ENCODE measurements around the gene KANTR. TPM values are rescaled to one million over a fixed set of nuclear protein-coding genes. Genes with fewer than 3 reads are reported as not detected.

The KANTR gene
- total and polyA plus RNA-seq, 5 donors = 4.4 to 6.7 (median 5.2) TPM

Other genes with a start within 250 kb of the KANTR start
- gene XAGE3, start 226.1 kb upstream of the KANTR start, total RNA-seq = not detected
- not detected for gene XAGE3, start 226.1 kb upstream of the KANTR start, polyA plus RNA-seq
- gene FAM156B, start 196.8 kb upstream of the KANTR start, total RNA-seq = 10 to 100 TPM; 11.0 to 17.6 (median 15.4) TPM
- gene FAM156B, start 196.8 kb upstream of the KANTR start, polyA plus RNA-seq = 18.1 TPM
- 10 to 100 TPM in 3 of 4 donors, 1 to 10 TPM in 1; 9.3 to 17.9 (median 12.9) TPM for gene FAM156A, start 135.6 kb upstream of the KANTR start, total RNA-seq
- 8.2 TPM for gene FAM156A, start 135.6 kb upstream of the KANTR start, polyA plus RNA-seq
- 1 to 10 TPM; 2.2 to 2.9 (median 2.5) TPM for gene GPR173, start 45.4 kb upstream of the KANTR start, total RNA-seq
- 1.00 TPM for gene GPR173, start 45.4 kb upstream of the KANTR start, polyA plus RNA-seq
- 10 to 100 TPM; 55.8 to 63.2 (median 59.3) TPM for gene TSPYL2, start 11.8 kb upstream of the KANTR start, total RNA-seq
- 66.6 TPM for gene TSPYL2, start 11.8 kb upstream of the KANTR start, polyA plus RNA-seq
- 10 to 100 TPM; 37.8 to 61.6 (median 47.7) TPM for gene KDM5C, start 131.1 kb downstream of the KANTR start, total RNA-seq
- gene KDM5C, start 131.1 kb downstream of the KANTR start, polyA plus RNA-seq = 23.4 TPM
- 10 to 100 TPM; 11.6 to 15.3 (median 14.6) TPM for gene IQSEC2, start 187.4 kb downstream of the KANTR start, total RNA-seq
- 15.1 TPM for gene IQSEC2, start 187.4 kb downstream of the KANTR start, polyA plus RNA-seq

All from right cardiac atrium (tissue), 5 donors.